Right lobe of liver (tissue), 6 donors: ENCODE results near the gene PRKCD. TPM values are rescaled to one million over a fixed set of nuclear protein-coding genes. Genes with fewer than 3 reads are reported as not detected.

Experiments
- ATAC-seq, 4 donors: fragments of 200-7000 bp; cut with Tn5 transposase; one replicate each; pipeline ENCODE4 v1.9.1; 2020; ENCODE audit warnings: mild to moderate bottlenecking in 4 of 4, moderate library complexity in 4 of 4
- DNase-seq, 3 donors: peaks; one replicate each; pipeline ENCODE4 v3.0.0-alpha.2; 2020
- H3K27ac ChIP-seq, 3 donors: fragments of 200-600 bp; one replicate each; pipeline ENCODE4 v1.8.0; 2022
- H3K27me3 ChIP-seq, 2 donors: fragments of 200-600 bp; one replicate each; pipeline ENCODE4 v1.8.0; 2022
- H3K36me3 ChIP-seq, 4 donors: fragments of 200-600 bp; sonication (generic) in 1 of 4; one replicate each; pipeline versions ENCODE4 v1.5.1 to v1.8.0; 2017 to 2022; ENCODE audit warnings: control low read depth in 1 of 4
- H3K4me1 ChIP-seq, 4 donors: fragments of 200-600 bp; sonication (generic) in 1 of 4; one replicate each; pipeline versions ENCODE4 v1.5.1 to v1.8.0; 2017 to 2022; ENCODE audit warnings: control low read depth in 1 of 4
- H3K4me3 ChIP-seq, 3 donors: fragments of 200-600 bp; one replicate each; pipeline ENCODE4 v1.8.0; 2022
- H3K9me3 ChIP-seq, 4 donors: fragments of 200-600 bp; sonication (generic) in 1 of 4; one replicate each; pipeline versions ENCODE4 v1.5.1 to v1.8.0; 2017 to 2022; ENCODE audit warnings: control low read depth in 1 of 4
- POLR2A ChIP-seq: fragments of 450-650 bp; IDR thresholded peaks from one replicate; pipeline ENCODE4 v1.6.1; 2017; ENCODE audit warnings: antibody characterized with exemption, mild to moderate bottlenecking
- WGBS: methylation state at CpG from one replicate; pipeline ENCODE4 v1.1.6; 2018; ENCODE audit warnings: low coverage, low lambda C conversion rate; ENCODE audit not compliant: insufficient coverage; ENCODE audit errors: missing lambda C conversion rate; 5-methylcytosine and 5-hydroxymethylcytosine counted together
- intact Hi-C, 2 donors: fragments of 100-400 bp; cut with DNase I; formaldehyde crosslinking; loops; one replicate each; pipeline versions ENCODE4 v1.11.2 to v1.14.1; 2022
- total RNA-seq, 6 experiments: library from RNA; depleted of rRNA in 2 of 6; stranded (reverse); fragments of >200 nt in 2 of 6; fragmentation: NEBNext Ultra II Directional in 3 of 6; extraction: Animal tissue kit (Norgen Biotek cat#: 25700) in 3 of 6; gene quantifications; one replicate each; pipeline versions ENCODE4 v1.1.0 to v1.2.4, GENCODE V29; 2016 to 2023
- TF ChIP-seq, protein P1 (sequence below), 4 donors: fragments of 200-600 bp in 3 of 4; fragments of 450-650 bp in 1 of 4; IDR thresholded peaks; one replicate each; pipeline versions ENCODE4 v1.5.1 to v1.8.0; 2016 to 2022; ENCODE audit warnings: antibody characterized with exemption in 4 of 4, mild to moderate bottlenecking in 2 of 4
- donor health status: DM: no; HTN: yes; CAD: no.
- donor health status: DM: no; HTN: no; CAD: no.
- donor health status: DM: no; HTN: no; CAD: no.
- donor health status: DM: no; HTN: yes; CAD: no.
- donor health status: DM: no; HTN: yes; CAD: no.

Gene PRKCD
- total RNA-seq, 6 experiments from 2014 or later = 3.5 to 8.3 (median 5.1) TPM

DNA sequence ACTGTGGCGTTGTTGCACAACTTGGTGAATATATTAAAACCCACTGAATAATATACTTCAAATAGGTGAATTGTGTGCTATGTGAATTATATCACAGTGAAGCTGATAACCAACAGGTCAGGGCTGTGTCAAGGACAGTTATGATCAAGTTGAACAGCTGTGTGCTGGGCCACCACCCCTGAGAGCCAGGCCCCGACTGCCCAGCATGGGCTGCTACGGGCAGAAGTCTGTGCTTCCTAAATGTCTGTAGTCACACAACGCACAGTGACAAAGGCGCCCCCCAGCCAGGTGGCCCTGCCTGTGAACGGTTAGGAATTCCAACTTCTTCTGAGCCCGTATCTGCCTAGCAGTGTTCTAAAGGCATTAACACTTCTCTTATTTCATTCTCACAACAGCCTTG is 62.0 kb downstream of the PRKCD start:
- Histone ChIP-seq H3K9me3 (no peaks in the 10 kb centered on the region), H3K27me3 (no peaks in the 10 kb centered on the region), H3K4me3 (no peak overlapping the region), H3K27ac (no peak overlapping the region), H3K36me3 (peaks cover 1 to 49% (median 23%) of the 10 kb centered on the region in 4 donors), H3K4me1 (no peaks in the 10 kb centered on the region)
- 47% methylated on average over 3 of the region's 7 CpGs for WGBS
- ATAC-seq = no peak
- intact Hi-C loops = no loop called here
- no peak for TF ChIP-seq POLR2A
- TF ChIP-seq, protein P1, sequence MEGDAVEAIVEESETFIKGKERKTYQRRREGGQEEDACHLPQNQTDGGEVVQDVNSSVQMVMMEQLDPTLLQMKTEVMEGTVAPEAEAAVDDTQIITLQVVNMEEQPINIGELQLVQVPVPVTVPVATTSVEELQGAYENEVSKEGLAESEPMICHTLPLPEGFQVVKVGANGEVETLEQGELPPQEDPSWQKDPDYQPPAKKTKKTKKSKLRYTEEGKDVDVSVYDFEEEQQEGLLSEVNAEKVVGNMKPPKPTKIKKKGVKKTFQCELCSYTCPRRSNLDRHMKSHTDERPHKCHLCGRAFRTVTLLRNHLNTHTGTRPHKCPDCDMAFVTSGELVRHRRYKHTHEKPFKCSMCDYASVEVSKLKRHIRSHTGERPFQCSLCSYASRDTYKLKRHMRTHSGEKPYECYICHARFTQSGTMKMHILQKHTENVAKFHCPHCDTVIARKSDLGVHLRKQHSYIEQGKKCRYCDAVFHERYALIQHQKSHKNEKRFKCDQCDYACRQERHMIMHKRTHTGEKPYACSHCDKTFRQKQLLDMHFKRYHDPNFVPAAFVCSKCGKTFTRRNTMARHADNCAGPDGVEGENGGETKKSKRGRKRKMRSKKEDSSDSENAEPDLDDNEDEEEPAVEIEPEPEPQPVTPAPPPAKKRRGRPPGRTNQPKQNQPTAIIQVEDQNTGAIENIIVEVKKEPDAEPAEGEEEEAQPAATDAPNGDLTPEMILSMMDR (IDR thresholded peaks at IDR 0.05) = no peak
- no peak for DNase-seq

DNA sequence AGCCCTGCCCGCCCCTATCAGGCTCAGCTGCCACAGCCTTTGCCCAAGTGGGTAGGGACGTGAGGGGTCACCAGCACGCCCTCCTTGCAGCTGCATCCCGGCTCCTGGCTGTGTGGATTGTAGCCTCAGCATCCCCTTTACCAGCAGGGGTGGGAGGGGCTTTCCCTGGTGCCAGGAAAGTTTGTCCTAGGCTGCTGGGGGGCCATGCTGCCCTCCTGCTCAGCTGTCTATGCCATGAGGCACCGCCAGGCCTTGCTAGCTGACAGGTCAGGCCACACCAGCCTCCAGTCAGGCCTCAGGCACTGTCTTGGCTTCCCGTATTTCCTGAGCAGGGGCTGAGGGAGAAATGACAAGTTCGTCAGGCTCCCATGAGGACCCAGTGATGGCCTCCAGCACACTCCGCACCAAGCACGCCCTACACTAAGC is 62.5 kb downstream of the PRKCD start:
- Histone ChIP-seq H3K27me3 (no peaks in the 10 kb centered on the region), H3K36me3 (peaks cover 6 to 55% (median 27%) of the 10 kb centered on the region in 4 donors), H3K4me3 (no peak overlapping the region), H3K27ac (no peak overlapping the region), H3K4me1 (no peaks in the 10 kb centered on the region), H3K9me3 (no peaks in the 10 kb centered on the region)
- intact Hi-C loops = no loop called here
- TF ChIP-seq, protein P1 (IDR thresholded peaks at IDR 0.05) = no peak
- TF ChIP-seq POLR2A = no peak
- ATAC-seq (peak in 1 of 4 donors; percentile 2), DNase-seq (no peak)
- WGBS = 50% methylated on average over 1 of the region's 9 CpGs

DNA sequence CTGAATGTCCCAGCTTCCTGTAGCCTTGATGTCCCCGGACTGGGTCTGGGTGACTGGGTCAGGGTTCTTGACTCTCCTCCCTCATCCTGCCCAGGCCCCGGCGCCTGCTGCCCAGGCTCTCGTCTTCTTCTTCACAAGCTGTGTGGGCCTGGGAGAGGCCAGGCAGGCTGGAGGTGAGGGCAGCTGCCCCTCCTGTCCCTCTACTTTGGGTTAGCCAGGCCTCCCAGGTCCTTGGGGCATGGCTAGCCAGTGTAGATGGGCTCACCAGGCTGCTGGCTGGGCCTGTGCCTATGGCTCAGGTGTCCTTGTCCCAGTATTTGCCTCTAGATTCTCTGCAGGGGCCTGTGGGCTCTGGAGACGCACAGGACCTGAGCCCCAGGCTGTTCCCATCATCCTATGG is 63.0 kb downstream of the PRKCD start:
- H3K4me1 ChIP-seq = no peaks in the 10 kb centered on the region
- H3K36me3 ChIP-seq = peaks cover 10 to 59% (median 29%) of the 10 kb centered on the region in 4 donors
- TF ChIP-seq, protein P1 (IDR thresholded peaks at IDR 0.05) = no peak
- no peak for TF ChIP-seq POLR2A
- DNase-seq (no peak), ATAC-seq (peak in 3 of 4 donors; percentile 4 to 11 (median 8))
- no peak overlapping the region for H3K4me3 ChIP-seq
- H3K27ac ChIP-seq = no peak overlapping the region
- H3K9me3 ChIP-seq = no peaks in the 10 kb centered on the region
- no peaks in the 10 kb centered on the region for H3K27me3 ChIP-seq
- no CpG with 5 or more reads among the region's 5 CpGs for WGBS
- intact Hi-C loops = no loop called here

DNA sequence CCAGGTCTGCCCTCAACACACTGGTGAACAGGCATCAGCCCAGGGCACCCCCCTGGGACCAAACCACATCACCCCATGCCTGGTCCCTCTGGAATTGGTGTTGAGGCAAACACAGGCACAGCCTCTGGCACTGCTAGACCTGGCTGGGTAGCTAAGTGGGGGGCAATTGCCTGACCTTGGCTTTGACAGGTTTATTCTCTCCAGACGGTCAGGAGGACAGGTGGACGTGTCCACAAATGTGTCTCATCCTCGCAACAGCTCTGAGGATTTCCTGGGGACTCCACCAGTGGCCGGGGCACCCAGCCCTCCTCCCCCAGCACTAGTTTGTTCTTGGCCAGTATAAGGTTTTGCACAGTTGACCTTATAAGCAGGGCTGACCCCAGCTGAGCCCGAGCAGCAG is 63.5 kb downstream of the PRKCD start:
- no peak for DNase-seq

More for the DNA sequence above, 63.5 kb downstream of the PRKCD start:
- no peak overlapping the region for H3K27ac ChIP-seq
- H3K4me1 ChIP-seq = no peaks in the 10 kb centered on the region
- no peak for TF ChIP-seq POLR2A
- TF ChIP-seq, protein P1 (IDR thresholded peaks at IDR 0.05) = no peak
- no peak overlapping the region for H3K4me3 ChIP-seq
- peaks cover 13 to 64% (median 34%) of the 10 kb centered on the region in 4 donors for H3K36me3 ChIP-seq
- H3K27me3 ChIP-seq = no peaks in the 10 kb centered on the region
- H3K9me3 ChIP-seq = no peaks in the 10 kb centered on the region
- intact Hi-C loops = no loop called here
- no CpG with 5 or more reads among the region's 5 CpGs for whole genome bisulfite sequencing
- no peak for ATAC-seq
